CD4-positive, alpha-beta T cell treated with Interleukin-4 for 4 hours (primary cell): Measurements from ENCODE around the gene SYK.

ENCODE experiments used
- DNase-seq: peaks from one replicate; pipeline ENCODE4 v3.0.0-alpha.2; 2020

The SYK gene

GRCh38 chr9:90826326-90827020 is 24.9 kb downstream of the SYK start:
- no peak for DNase-seq

DNA sequence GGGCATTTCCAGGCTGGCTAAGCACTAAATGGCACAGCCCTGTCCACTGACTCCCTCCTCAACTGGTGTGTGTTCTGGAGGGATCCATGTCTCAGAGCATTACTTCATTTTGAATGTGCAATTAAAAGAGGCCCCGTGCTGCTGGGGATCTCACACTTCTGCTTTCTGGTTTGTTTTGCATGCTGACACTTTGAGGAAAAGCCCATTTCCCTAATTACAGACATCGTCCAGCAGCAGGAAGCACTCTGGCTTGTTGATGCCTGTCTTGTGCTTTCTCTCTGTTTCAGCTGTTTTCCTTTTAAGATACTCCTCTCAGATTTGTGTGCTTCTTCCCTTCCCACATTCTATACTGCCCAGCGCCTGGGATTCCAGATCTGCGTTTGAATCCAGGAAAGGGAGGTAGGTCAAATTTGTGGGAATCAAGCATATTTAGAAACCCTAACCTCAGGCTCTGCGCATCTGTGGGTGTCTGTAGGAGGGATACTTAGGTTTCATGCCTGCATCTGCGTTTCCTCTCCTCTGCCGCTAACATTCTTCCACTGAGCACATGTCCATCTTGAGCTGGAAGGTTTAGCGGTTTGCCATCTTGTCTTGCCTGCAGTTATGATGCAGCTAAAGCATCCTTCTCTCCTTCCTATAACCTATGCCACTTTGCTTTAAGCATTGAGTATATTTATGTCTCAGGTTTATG is 25.7 kb downstream of the SYK start:
- peak; percentile 23 for DNase-seq

- no peak for DNase-seq
These were observed 28.4 kb downstream of the SYK start for GRCh38 chr9:90830051-90830450.

DNA sequence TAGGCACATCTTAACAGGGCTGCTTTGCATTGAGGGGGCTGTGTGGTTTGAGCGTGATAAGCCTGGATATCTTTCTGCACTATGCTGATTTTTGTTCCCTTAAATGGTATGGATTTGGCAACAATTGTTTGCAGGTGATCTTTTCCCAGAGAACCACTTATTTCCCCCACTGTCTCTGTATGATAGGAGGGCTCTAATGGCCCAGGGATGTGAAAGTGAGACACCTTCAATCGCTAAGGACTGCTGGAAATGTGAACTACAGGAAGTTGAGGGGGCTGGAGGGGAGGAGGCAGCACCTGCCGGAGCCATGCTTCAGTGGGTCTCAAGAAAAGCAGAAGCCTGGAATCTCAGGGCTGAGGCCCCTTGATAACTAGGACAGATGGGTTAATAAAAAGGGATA is 29.4 kb downstream of the SYK start:
- DNase-seq, result no peak

DNA sequence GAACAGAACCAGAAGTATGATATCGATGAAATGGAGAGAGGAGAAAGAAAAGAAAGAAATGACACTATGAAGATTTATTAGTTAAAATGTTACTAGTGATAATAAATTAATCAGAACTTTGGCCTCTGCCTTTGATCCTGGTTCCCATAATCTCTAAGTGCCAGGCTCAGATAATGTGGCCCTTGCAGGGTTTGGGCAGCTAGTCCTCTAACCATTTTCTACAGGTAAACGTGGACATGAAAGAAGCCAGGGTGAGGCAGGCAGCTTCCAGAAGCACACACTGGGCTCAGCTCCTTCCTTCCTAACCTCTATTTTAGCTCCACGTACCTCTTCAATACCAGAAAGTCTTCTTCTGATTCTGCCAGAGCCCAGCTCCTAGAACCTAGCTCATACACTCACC is 30.6 kb downstream of the SYK start:
- no peak for DNase-seq

GRCh38 chr9:90834828-90835595 is 33.4 kb downstream of the SYK start:
- no peak for DNase-seq

DNA sequence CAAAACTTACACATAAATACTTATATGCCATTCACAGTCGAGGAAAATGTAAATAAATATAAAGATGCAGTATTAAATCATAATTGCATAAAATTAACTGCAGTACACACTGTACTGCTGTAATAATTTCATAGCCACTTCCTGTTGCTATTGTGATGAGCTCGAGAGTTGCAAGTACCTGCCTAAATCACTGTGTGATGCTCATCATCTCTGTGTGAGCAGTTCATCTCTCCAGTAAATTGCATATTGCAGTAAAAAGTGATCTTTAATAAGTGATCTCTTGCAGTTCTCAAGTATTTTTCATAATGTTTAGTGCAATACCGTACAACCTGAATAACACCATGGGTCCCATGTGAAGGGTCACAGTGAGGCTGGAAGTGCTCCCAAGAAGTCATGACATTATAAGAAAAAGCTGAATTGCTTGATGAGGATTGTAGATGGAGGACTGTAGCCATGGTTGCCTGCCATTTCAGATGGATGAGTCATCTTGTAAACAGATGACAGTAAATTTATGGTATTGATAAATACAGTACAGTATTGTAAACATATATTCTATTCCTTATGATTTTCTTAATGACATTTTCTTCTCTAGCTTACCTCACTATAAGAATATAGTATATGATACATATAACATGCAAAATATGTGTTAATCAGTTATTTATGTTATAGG is 34.9 kb downstream of the SYK start:
- no peak for DNase-seq

DNA sequence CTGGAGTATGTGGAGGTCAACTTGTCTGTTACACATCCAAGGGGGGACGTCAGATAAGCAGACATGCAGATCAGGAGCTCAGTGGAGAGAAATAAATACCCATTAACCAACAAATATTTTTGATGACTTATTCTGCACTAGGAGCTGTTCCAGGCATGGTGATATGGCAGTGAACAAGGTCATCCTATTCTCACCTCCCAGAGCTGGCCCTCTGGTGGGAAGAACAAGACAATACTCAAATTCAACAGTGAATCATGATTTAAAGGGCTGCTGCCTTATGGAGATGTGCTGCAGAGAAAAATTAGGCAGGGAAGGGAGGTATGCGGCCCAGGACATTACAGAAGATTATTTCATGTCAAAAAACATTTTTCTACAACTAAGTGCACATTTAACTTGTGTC is 36.5 kb downstream of the SYK start:
- DNase-seq, result no peak

GRCh38 chr9:90838581-90839154 is 37.0 kb downstream of the SYK start:
- DNase-seq, result no peak

DNA sequence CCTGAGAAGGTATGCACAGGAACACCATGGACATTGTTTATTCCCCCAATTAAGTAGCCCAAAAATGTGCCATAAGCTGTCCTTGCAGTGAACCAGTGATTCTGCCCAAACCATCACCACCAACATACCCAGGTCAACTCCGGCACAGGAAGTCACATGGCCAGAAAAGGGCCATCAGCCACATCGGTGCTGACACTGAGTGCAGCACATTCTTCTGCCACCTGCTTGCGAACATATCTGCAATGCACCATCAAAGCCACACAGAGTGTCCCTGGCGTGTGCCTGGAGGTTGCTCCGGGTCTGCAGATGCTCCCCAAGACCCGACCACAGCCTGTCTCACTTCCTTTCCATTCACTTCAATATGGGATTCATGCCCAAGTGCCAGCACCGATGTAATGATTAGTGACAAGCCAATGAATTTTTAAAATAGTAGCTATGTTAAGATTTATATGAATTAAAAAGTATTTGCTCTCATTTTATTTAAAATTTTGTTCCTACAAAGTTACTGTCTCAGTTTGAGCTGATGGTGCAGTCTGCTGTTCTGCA is 37.6 kb downstream of the SYK start:
- DNase-seq, result no peak

GRCh38 chr9:90840696-90841095 is 39.1 kb downstream of the SYK start:
- no peak for DNase-seq

GRCh38 chr9:90841213-90841612 is 39.6 kb downstream of the SYK start:
- DNase-seq, result no peak

GRCh38 chr9:90841615-90842014 is 40.0 kb downstream of the SYK start:
- DNase-seq, result no peak

DNA sequence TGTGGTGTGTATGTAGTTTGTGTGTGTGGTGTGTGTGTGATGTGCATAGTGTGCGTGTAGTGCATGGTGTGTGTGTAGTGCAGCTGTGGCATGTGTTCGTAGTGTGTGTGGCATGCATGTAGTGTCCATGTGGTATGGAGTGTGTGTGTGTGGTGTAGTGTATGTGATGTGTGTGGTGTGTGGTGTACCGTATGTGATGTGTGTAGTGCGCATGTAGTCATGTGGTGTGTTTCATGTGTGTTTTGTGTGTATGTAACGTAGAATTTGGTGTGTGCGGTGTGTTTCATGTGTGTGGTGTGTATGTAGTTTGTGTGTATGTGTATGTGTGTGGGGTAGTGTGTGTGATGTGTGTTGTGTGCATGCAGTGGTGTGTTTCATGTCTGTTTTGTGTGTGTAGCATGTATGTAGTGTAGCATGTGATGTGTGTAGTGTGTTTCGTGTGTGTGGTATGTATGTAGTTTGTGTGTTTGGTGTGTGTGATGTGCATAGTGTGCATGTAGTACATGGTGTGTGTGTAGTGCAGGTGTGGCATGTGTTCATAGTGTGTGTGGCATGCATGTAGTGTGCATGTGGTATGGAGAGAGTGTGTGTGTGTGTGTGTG is 40.7 kb downstream of the SYK start:
- no peak for DNase-seq

DNA sequence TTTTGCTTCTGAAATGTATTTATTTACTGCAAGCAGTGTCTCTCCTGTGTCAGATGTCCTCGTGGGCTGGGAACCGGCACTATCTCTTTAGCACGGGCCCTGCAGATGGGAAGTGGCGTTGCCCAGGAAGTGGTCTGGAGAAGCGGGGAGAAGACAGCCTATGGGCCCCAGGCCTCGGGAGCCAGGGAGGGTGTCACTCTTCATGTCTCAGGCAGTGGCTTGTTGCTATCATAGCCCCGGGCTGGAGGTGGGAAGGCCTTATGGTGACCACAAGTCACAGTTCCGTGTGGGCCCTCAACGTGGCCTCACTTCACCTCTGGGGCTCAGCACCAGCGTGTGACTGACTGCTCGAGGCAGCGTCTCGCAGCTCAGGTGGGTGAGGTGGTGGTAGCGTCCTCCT is 41.4 kb downstream of the SYK start:
- DNase-seq, result no peak

DNA sequence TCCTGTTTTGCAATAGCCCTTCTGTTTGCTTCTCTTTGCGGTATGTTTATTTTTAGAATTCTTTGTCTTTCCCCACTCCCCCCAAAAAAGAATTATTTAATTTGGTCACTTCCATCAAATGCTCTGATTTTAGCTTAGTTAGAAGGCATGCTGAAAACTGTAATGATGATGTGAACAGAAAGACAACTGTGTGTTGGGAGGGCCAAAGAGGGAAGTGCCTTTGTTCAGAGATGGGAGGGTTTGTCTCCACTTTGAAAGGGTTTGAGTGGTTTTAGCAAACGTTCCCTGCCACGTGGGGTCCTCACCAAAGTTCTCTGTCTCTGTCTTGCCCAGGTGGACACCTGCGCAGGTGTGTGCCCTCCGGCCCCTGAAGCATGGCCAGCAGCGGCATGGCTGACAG is 41.9 kb downstream of the SYK start:
- DNase-seq, result no peak

DNA sequence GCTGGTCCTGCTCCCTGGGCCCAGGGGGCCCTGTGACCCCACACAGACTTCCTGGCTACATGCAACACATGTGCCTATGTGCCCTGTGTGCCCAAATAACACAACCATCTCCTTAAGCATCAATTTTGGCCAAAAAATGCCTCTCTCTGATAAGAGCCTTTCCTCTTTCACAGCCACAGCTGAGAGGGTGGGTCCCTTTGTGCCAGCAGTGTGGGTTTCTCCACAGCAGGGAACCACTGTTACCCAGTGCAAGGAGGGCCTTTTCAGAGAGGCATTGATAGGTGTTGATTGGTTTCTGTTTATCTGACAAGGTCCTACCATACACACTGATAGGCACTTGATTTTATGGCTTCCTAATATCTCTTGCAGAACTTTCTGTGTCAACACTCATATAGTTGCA is 42.7 kb downstream of the SYK start:
- DNase-seq, result no peak

DNA sequence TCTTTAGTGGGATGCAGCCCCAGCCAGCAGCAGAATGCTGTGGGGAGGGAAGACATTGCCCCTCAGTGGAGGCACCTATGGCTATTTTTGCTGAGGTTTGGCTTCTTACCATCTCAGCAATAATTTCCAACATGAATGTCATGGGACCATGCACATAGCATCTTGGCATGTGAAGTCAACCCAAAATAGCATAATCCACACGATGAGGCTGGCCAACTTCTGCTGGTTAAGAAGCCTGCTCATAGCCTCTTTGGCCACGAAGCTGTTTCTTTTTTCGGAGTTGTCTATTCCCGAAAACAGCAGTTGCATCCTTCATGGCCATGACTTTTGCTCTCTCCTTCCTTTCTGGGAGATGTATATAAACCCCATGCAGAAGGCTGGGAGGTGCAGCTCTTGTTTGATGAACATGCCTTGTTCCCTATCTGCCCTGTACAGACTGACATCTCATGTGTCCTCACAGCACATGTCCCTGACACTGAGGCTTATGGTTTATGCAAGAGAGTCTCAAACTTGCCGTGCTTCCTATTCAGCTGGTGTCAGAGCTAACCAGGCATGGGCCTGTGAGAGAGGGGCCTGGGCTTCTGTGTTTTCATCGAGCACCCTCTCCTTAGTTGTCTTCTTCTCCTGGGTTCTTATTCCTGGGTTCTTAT is 45.3 kb downstream of the SYK start:
- no peak for DNase-seq

- no peak for DNase-seq
These were observed 46.4 kb downstream of the SYK start for GRCh38 chr9:90847971-90848370.

GRCh38 chr9:90848866-90849265 is 47.2 kb downstream of the SYK start:
- no peak for DNase-seq

DNA sequence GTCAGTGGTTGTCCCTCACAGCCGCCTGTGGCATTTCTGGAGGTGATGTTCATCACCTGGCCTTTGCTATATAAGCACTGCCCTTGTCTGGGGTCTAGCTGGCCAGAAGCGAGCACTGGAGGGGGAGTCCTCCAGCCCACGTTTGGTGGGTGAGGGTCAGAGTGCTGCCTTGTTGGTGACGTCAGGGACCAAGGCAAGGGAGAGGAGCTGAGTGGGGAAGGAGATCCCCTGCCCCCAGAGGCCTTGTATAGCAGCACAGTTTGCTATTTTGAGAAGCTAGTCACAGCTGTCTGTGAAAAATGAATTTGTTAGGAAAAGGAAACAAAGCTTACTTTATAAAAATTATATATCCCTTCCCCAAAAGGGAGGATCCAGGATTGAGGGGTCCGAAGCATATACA is 49.8 kb downstream of the SYK start:
- DNase-seq, result no peak

- DNase-seq, result no peak
These were observed 52.3 kb downstream of the SYK start for GRCh38 chr9:90853945-90854344.
